ENCODE measurements around the gene CCDC188.

CCDC188 gene

GRCh38 chr22:20185750-20186149 is 34.9 kb upstream of the CCDC188 start:
- no peak for DNase-seq (ENCODE audit: low read depth in 2 of 2)

GRCh38 chr22:20184501-20185165 is 33.8 kb upstream of the CCDC188 start:
- no peak for DNase-seq (ENCODE audit: low read depth in 2 of 2)

- no peak for DNase-seq (ENCODE audit: low read depth in 2 of 2)
Observed at GRCh38 chr22:20183823-20184222, 33.0 kb upstream of the CCDC188 start.

GRCh38 chr22:20183101-20183500 is 32.2 kb upstream of the CCDC188 start:
- no peak for DNase-seq (ENCODE audit: low read depth in 2 of 2)

- DNase-seq (ENCODE audit: low read depth in 2 of 2), result no peak
Observed at GRCh38 chr22:20182365-20182764, 31.5 kb upstream of the CCDC188 start.

- DNase-seq (ENCODE audit: low read depth in 2 of 2), result no peak
Observed at GRCh38 chr22:20181884-20182236, 31.0 kb upstream of the CCDC188 start.

- DNase-seq (ENCODE audit: low read depth in 2 of 2), result no peak
Observed at GRCh38 chr22:20181194-20181883, 30.5 kb upstream of the CCDC188 start.

- no peak for DNase-seq (ENCODE audit: low read depth in 2 of 2)
Observed at GRCh38 chr22:20180640-20181039, 29.8 kb upstream of the CCDC188 start.

GRCh38 chr22:20180245-20180630 is 29.4 kb upstream of the CCDC188 start:
- DNase-seq (ENCODE audit: low read depth in 2 of 2), result no peak

- no peak for DNase-seq (ENCODE audit: low read depth in 2 of 2)
Observed at GRCh38 chr22:20179455-20180244, 28.8 kb upstream of the CCDC188 start.

GRCh38 chr22:20178915-20179227 is 28.0 kb upstream of the CCDC188 start:
- no peak for DNase-seq (ENCODE audit: low read depth in 2 of 2)

- no peak for DNase-seq (ENCODE audit: low read depth in 2 of 2)
Observed at GRCh38 chr22:20178075-20178914, 27.4 kb upstream of the CCDC188 start.

- no peak for DNase-seq (ENCODE audit: low read depth in 2 of 2)
Observed at GRCh38 chr22:20177217-20177911, 26.5 kb upstream of the CCDC188 start.

GRCh38 chr22:20176421-20177085 is 25.7 kb upstream of the CCDC188 start:
- DNase-seq (ENCODE audit: low read depth in 2 of 2), result no peak

- DNase-seq (ENCODE audit: low read depth in 2 of 2), result no peak
Observed at GRCh38 chr22:20175597-20175900, 24.7 kb upstream of the CCDC188 start.

- no peak for DNase-seq (ENCODE audit: low read depth in 2 of 2)
Observed at GRCh38 chr22:20174785-20175596, 24.1 kb upstream of the CCDC188 start.

GRCh38 chr22:20173772-20174171 is 22.9 kb upstream of the CCDC188 start:
- no peak for DNase-seq (ENCODE audit: low read depth in 2 of 2)

GRCh38 chr22:20173246-20173645 is 22.4 kb upstream of the CCDC188 start:
- no peak for DNase-seq (ENCODE audit: low read depth in 2 of 2)

GRCh38 chr22:20172141-20172613 is 21.3 kb upstream of the CCDC188 start:
- DNase-seq (ENCODE audit: low read depth in 2 of 2), result no peak

Measured in stimulated activated CD4-positive, alpha-beta T cell treated with anti-CD3 and anti-CD28 coated beads, Interleukin-4, amount 100 ng/mL, for 48 hours (primary cell).